K562 (cell line): ENCODE measurements around the gene GOPC. TPM values are rescaled to one million over a fixed set of nuclear protein-coding genes. Genes with fewer than 3 reads are reported as not detected.

Source experiments
- HDAC8 ChIP-seq: fragments of 450-650 bp; IDR thresholded peaks from 2 replicates; pipeline ENCODE4 v1.6.1; 2016; ENCODE audit warnings: mild to moderate bottlenecking, missing genetic modification characterization, moderate library complexity, missing compliant biosample characterization
- KAT8 ChIP-seq: fragments of 450-650 bp; IDR thresholded peaks from 2 replicates; pipeline ENCODE4 v1.6.1; 2016; ENCODE audit warnings: low read depth, mild to moderate bottlenecking
- MCM2 ChIP-seq: fragments of 450-650 bp; IDR thresholded peaks from 2 replicates; pipeline ENCODE4 v1.6.1; 2017; ENCODE audit warnings: low read depth, mild to moderate bottlenecking
- MYNN ChIP-seq, 2 experiments: sonication (generic); formaldehyde crosslinking in 1 of 2; IDR thresholded peaks; 2 replicates each; pipeline versions ENCODE4 v1.5.0 to v1.6.1; 2016 to 2020; ENCODE audit warnings: antibody characterized with exemption in 1 of 2, missing genetic modification reagents in 1 of 2
- NR2C2 ChIP-seq, 2 experiments: fragments of 200-800 bp in 1 of 2; sonication (Bioruptor generic) in 1 of 2; sonication (generic) in 1 of 2; formaldehyde crosslinking in 1 of 2; IDR thresholded peaks; 2 replicates each; pipeline versions ENCODE4 v1.6.1 to v1.8.0; 2016 to 2022; ENCODE audit warnings: mild to moderate bottlenecking in 1 of 2, missing compliant biosample characterization in 1 of 2, missing genetic modification characterization in 1 of 2, missing genetic modification reagents in 1 of 2
- PRMT5 ChIP-seq: sonication (generic); formaldehyde crosslinking; IDR thresholded peaks from 2 replicates; pipeline ENCODE4 v1.5.0; 2020; ENCODE audit warnings: missing genetic modification reagents
- SNRNP70 ChIP-seq: fragments of 200-400 bp; formaldehyde crosslinking; optimal IDR thresholded peaks from 2 replicates; pipeline ENCODE3; 2017; ENCODE audit warnings: low read depth, low read length
- ZBTB11 ChIP-seq, 3 experiments: fragments of 200-800 bp in 1 of 3; fragments of 250-450 bp in 1 of 3; fragments of 450-650 bp in 1 of 3; sonication (Bioruptor Pico) in 1 of 3; sonication (Bioruptor generic) in 1 of 3; formaldehyde crosslinking in 1 of 3; IDR thresholded peaks; 2 replicates each; pipeline versions ENCODE4 v1.6.1 to v1.8.0; 2016 to 2022; ENCODE audit warnings: mild to moderate bottlenecking in 2 of 3, missing genetic modification characterization in 2 of 3, missing compliant biosample characterization in 1 of 3, moderate library complexity in 1 of 3
- ZNF609 ChIP-seq: sonication (generic); formaldehyde crosslinking; IDR thresholded peaks from 2 replicates; pipeline ENCODE4 v1.8.1; 2023; ENCODE audit warnings: missing genetic modification reagents, mild to moderate bottlenecking, borderline replicate concordance
- ZNF639 ChIP-seq, 2 experiments: fragments of 200-800 bp in 1 of 2; sonication (Bioruptor generic) in 1 of 2; sonication (generic) in 1 of 2; formaldehyde crosslinking in 1 of 2; IDR thresholded peaks in 1 of 2; conservative IDR thresholded peaks in 1 of 2; 2 replicates each; pipeline versions ENCODE4 v1.5.0 to v1.6.1; 2016 to 2020; ENCODE audit warnings: missing compliant biosample characterization in 1 of 2, missing genetic modification characterization in 1 of 2, missing genetic modification reagents in 1 of 2
- polyA plus RNA-seq, 8 experiments: library from polyadenylated mRNA; depleted of rRNA in 4 of 8; stranded (reverse) in 5 of 8; unstranded in 3 of 8; fragments of >200 nt; fragmentation: Nextera tagmentation in 2 of 8; fragmentation: Illumina TruSeq in 1 of 8; extraction: Ambion mirVana in 2 of 8; extraction: Trizol in 1 of 8; gene quantifications; 2 replicates each; pipeline versions ENCODE4 v1.2.1 to v1.2.3, GENCODE V29; 2011 to 2014; ENCODE audit warnings: inconsistent platforms in 1 of 8, missing spikeins in 1 of 8
- total RNA-seq, 7 experiments: library from RNA; depleted of rRNA in 6 of 7; stranded (reverse); fragments of >200 nt in 6 of 7; fragmentation: Illumina TruSeq in 2 of 7; extraction: Trizol in 2 of 7; gene quantifications; 2 replicates each; pipeline versions ENCODE4 v1.2.1 to v1.2.3, GENCODE V29; 2011 to 2021; ENCODE audit warnings: low replicate concordance in 1 of 7
- TF ChIP-seq, protein P1 (sequence below): sonication (generic); formaldehyde crosslinking; IDR thresholded peaks from 2 replicates; pipeline ENCODE4 v1.8.0; 2022; ENCODE audit warnings: mild to moderate bottlenecking, missing genetic modification reagents
- TF ChIP-seq, protein P2 (sequence below): fragments of 450-650 bp; IDR thresholded peaks from 2 replicates; pipeline ENCODE4 v1.6.1; 2016

Gene GOPC
- total and polyA plus RNA-seq, 9 of the 15 experiments (the other 6 are each of a cell fraction or from before 2014, with no cell fraction given): 10.0 to 32.2 (median 25.6) TPM

GRCh38 chr6:117595099-117595923 is 7.0 kb downstream of the GOPC start (continued):
- TF ChIP-seq ZNF639 (CRISPR knock-in tag; conservative IDR thresholded peaks at IDR 0.05 in 1 of 2, IDR thresholded peaks at IDR 0.05 in 1 of 2): no peak
- no peak for TF ChIP-seq HDAC8 (tag)
- TF ChIP-seq NR2C2 (CRISPR knock-in tag; IDR thresholded peaks at IDR 0.05): no peak
- no peak for TF ChIP-seq NR2C2 (tag; IDR thresholded peaks at IDR 0.05)
- no peak for TF ChIP-seq ZNF609 (CRISPR knock-in tag)
- TF ChIP-seq ZBTB11 (CRISPR knock-in tag; IDR thresholded peaks at IDR 0.05): no peak
- TF ChIP-seq SNRNP70: no peak
- TF ChIP-seq MYNN (IDR thresholded peaks at IDR 0.05): 0 out of 2 replicates have a peak, but pooled peaks have one; percentile 19
- no peak for TF ChIP-seq MYNN (CRISPR knock-in tag; IDR thresholded peaks at IDR 0.05)
- TF ChIP-seq, protein P1, sequence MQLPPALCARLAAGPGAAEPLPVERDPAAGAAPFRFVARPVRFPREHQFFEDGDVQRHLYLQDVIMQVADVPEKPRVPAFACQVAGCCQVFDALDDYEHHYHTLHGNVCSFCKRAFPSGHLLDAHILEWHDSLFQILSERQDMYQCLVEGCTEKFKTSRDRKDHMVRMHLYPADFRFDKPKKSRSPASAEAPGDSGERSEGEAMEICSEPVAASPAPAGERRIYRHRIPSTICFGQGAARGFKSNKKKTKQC (CRISPR knock-in tag): no peak
- TF ChIP-seq PRMT5 (CRISPR knock-in tag): no peak
- no peak for TF ChIP-seq MCM2
- TF ChIP-seq KAT8: no peak
- TF ChIP-seq, protein P2, sequence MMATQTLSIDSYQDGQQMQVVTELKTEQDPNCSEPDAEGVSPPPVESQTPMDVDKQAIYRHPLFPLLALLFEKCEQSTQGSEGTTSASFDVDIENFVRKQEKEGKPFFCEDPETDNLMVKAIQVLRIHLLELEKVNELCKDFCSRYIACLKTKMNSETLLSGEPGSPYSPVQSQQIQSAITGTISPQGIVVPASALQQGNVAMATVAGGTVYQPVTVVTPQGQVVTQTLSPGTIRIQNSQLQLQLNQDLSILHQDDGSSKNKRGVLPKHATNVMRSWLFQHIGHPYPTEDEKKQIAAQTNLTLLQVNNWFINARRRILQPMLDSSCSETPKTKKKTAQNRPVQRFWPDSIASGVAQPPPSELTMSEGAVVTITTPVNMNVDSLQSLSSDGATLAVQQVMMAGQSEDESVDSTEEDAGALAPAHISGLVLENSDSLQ: peak; percentile 39; the same call in 1 of the 2 replicates
